Stimulated activated CD4-positive, alpha-beta T cell treated with anti-CD3 and anti-CD28 coated beads, Interleukin-4, amount 100 ng/mL, for 24 hours (primary cell): ENCODE measurements around the gene KMT2D.

Source experiments
- DNase-seq: peaks from one replicate; pipeline ENCODE4 v3.0.0-alpha.2; 2020

Gene KMT2D

GRCh38 chr12:49060237-49061156 lies at the start of gene KMT2D:
Gene KMT2D (minus strand): TSS chr12:49060794. CDS start chr12:49055324, 5,470 bp downstream.
- DNase-seq: peak; percentile 90

- DNase-seq: peak; percentile 8
These were observed 49.3 kb upstream of the KMT2D start for GRCh38 chr12:49109641-49110463.

GRCh38 chr12:49108958-49109404 lies 48.4 kb upstream of the KMT2D start:
- no peak for DNase-seq

- DNase-seq: no peak
These were observed 45.0 kb upstream of the KMT2D start for GRCh38 chr12:49105504-49106084.

- DNase-seq: no peak
These were observed 44.2 kb upstream of the KMT2D start for GRCh38 chr12:49104822-49105221.

- DNase-seq: no peak
These were observed 39.8 kb upstream of the KMT2D start for GRCh38 chr12:49100380-49100779.

- DNase-seq: no peak
These were observed 38.1 kb upstream of the KMT2D start for GRCh38 chr12:49098703-49099102.

GRCh38 chr12:49098035-49098451 lies 37.4 kb upstream of the KMT2D start:
- peak; percentile 68 for DNase-seq

- DNase-seq: no peak
These were observed 36.8 kb upstream of the KMT2D start for GRCh38 chr12:49097381-49097780.

GRCh38 chr12:49094975-49095365 lies 34.4 kb upstream of the KMT2D start:
- no peak for DNase-seq

- DNase-seq: no peak
These were observed 33.8 kb upstream of the KMT2D start, which contains the start of gene DHH for GRCh38 chr12:49094160-49094974. Gene DHH (minus strand): TSS chr12:49094801. CDS start chr12:49094512, 289 bp downstream.

GRCh38 chr12:49093792-49094159 lies 33.2 kb upstream of the KMT2D start:
- DNase-seq: no peak

- DNase-seq: no peak
These were observed 32.3 kb upstream of the KMT2D start for GRCh38 chr12:49092816-49093406.

- peak; percentile 72 for DNase-seq
These were observed 31.7 kb upstream of the KMT2D start for GRCh38 chr12:49092086-49092815.

GRCh38 chr12:49091836-49092085 lies 31.2 kb upstream of the KMT2D start:
- no peak for DNase-seq

GRCh38 chr12:49091056-49091835 lies 30.7 kb upstream of the KMT2D start:
- no peak for DNase-seq

GRCh38 chr12:49089821-49090773 lies 29.5 kb upstream of the KMT2D start:
- DNase-seq: peak; percentile 33

- DNase-seq: no peak
These were observed 28.3 kb upstream of the KMT2D start for GRCh38 chr12:49088932-49089330.

- peak; percentile 77 for DNase-seq
These were observed 27.7 kb upstream of the KMT2D start for GRCh38 chr12:49088150-49088931.
